ENCODE measurements around the gene FBXO40.

FBXO40 gene

DNA sequence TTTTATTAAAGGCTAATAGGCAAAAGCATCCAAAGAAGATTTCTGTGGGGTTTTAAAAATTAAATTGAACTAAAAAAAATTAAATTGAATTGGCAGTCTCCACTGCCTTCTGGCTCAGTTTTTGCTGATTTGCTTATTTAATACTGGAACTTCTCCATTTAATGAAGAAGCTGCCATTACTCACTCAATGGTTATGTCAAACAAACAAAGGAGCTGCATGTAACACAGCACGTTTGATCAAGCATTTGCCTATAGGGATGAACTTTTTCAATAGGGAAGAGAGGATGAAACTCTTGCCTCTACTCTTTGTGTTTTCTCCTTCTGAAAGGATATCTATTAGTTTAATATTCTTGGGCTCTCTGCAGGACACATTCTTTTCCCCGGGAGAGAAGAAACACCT is 72.3 kb downstream of the FBXO40 start:
- DNase-seq, result no peak

DNA sequence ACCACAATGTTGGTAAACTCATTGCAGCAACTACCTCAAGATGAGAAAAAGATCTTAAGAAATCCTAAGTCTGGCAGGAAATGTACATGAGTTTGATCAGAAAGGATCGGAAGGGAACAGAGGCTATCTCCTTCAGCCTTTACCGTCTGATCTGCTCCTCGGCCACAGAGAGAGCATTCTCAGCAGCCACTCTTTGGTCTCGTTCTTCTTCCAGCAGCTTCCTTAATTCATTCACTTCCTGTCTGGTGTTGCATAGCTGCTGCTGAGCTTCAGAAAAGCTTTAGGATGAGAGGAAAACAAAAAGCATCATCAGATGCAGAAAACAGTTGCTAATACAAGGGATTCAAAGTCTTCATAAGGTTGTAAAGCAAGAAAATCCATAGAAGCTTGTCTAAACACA is 74.2 kb downstream of the FBXO40 start:
- DNase-seq, result no peak

DNA sequence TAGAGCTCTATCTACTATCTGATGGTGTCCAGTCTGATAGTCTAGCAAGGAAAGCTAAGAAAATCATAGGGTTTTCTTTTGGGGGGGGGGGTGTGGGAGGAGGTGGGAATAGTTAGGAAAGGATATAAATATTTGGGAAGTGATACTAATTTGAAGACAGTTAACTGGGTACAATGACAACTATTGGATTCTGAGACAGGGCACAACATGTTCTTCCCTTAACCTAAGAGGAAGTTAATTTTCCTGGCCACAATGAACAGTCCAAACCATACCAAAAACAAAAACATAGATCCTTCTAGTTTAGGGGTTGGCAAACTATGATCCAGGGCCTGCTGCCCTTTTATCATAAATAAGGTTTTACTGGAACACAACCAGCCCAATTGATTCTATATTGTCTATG is 77.5 kb downstream of the FBXO40 start:
- DNase-seq, result no peak

DNA sequence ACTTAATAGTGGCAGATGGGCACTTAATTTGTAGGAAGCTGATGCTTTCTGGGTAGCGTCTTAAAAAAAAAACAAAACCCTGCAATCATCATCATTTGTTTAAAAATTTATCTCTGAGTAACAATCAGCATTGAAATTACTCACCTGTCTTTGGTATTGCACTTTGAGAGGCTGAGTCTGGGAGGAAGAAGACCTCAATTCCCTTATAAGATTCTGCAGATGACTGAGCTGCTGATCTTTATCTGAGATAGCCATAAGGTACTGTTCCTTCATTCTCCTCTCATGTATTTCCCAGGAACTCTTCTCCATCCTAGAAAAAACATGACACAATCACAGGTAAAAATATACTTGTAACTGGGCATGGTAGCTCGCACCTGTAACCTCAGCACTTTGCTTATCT is 84.0 kb downstream of the FBXO40 start:
- no peak for DNase-seq

Data from activated T-cell treated with anti-CD3 and anti-CD28 coated beads for 4 hours (primary cell).